ENCODE data around the gene SERPINA6. TPM values are rescaled to one million over a fixed set of nuclear protein-coding genes. Genes with fewer than 3 reads are reported as not detected.
"Not testable (repeated sequence)": the region's sequence is repeated elsewhere in the genome, so short reads cannot be mapped to it uniquely, and the experiment has no call there.

The SERPINA6 gene
- total and polyA plus RNA-seq, 8 donors = 0.19 TPM; not detected in 7

DNA sequence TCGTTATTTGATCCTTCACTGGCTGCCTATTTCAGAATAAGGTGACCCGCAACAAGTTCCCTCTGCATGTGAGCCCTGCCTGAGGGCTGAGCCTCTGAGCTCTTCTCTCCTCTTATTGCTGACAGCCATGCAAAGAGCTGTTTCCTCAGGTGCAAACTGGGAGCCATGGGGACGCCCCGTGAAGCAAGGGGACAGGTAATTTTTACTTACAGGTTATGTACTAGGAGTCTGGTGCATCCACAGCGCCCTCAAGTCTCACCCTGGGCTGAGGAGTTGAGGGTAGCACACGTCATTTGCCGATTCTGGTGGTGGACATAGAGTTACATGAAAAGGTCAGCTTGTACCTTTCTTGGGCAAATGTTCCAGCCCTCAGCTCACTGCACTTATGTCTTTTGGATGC lies 26.1 kb upstream of the SERPINA6 start:
- WGBS, 5 donors = 68 to 90% (median 82%) methylated on average over 7 of the region's 7 CpGs
- H3K27me3 ChIP-seq = peaks cover 0 to 13% (median 0%) of the 10 kb centered on the region in 3 donors
- no peaks in the 10 kb centered on the region for H3K36me3 ChIP-seq
- intact Hi-C loops (cut with DNase I; ENCODE audit: low total_unique reads) = no loop called here
- no peak overlapping the region for H3K27ac ChIP-seq
- DNase-seq = no peak
- H3K4me1 ChIP-seq = no peaks in the 10 kb centered on the region
- no peaks in the 10 kb centered on the region for H3K9me3 ChIP-seq
- TF ChIP-seq, protein P1, sequence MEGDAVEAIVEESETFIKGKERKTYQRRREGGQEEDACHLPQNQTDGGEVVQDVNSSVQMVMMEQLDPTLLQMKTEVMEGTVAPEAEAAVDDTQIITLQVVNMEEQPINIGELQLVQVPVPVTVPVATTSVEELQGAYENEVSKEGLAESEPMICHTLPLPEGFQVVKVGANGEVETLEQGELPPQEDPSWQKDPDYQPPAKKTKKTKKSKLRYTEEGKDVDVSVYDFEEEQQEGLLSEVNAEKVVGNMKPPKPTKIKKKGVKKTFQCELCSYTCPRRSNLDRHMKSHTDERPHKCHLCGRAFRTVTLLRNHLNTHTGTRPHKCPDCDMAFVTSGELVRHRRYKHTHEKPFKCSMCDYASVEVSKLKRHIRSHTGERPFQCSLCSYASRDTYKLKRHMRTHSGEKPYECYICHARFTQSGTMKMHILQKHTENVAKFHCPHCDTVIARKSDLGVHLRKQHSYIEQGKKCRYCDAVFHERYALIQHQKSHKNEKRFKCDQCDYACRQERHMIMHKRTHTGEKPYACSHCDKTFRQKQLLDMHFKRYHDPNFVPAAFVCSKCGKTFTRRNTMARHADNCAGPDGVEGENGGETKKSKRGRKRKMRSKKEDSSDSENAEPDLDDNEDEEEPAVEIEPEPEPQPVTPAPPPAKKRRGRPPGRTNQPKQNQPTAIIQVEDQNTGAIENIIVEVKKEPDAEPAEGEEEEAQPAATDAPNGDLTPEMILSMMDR (IDR thresholded peaks at IDR 0.05) = no peak
- TF ChIP-seq POLR2A (IDR thresholded peaks at IDR 0.05) (no peak), EP300 (IDR thresholded peaks at IDR 0.05) (no peak), POLR2AphosphoS5 (IDR thresholded peaks at IDR 0.05) (no peak)
- no peak overlapping the region for H3K4me3 ChIP-seq

DNA sequence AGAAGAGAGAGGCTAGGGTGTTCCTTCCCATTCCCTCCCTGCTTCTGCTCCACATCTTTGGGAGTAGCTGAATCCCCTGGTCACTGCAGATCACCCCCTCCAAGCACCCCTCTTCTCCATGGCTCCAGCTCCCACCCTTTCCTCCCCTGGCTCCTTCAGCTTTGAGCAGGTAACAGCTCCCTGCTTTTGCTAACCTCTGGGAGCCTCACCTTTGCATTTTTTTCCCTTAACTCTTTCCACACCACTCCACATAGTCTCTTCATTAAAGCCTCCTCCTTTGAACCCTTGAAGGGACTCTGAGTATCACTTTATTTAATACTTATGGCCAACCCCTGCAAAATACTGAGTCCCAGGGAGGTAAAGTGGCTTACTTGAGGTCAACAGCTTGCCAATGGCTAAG lies 25.7 kb upstream of the SERPINA6 start:
- H3K27me3 ChIP-seq = peaks cover 0 to 13% (median 0%) of the 10 kb centered on the region in 3 donors
- DNase-seq = no peak
- H3K9me3 ChIP-seq = no peaks in the 10 kb centered on the region
- H3K4me3 ChIP-seq = no peak overlapping the region
- intact Hi-C loops (cut with DNase I; ENCODE audit: low total_unique reads) = no loop called here
- no peak overlapping the region for H3K27ac ChIP-seq
- H3K36me3 ChIP-seq = no peaks in the 10 kb centered on the region
- no peaks in the 10 kb centered on the region for H3K4me1 ChIP-seq
- TF ChIP-seq, protein P1 (IDR thresholded peaks at IDR 0.05) = no peak

DNA sequence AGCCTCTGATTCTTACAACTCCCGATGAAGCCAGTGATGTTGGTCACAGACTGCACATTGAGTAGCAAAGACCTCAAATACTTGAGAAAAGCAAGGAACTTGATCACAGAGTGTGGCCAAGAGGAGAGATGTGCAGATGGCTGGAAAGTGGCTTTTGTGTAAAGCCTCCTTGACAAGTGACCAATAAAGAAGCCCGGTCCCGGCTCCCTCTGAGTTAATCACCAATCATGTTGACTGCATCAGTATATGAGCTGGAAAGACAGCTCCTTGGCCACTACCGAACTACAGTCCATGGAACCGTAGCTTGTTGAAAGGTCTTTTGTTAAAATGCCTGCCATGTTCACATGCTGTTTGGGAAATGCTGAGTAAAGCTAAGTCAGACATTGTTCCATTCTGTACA lies 23.7 kb upstream of the SERPINA6 start:
- WGBS, 5 donors = 78 to 90% (median 87%) methylated on average over 5 of the region's 5 CpGs
- peaks cover 0 to 14% (median 7%) of the 10 kb centered on the region in 4 donors for H3K4me1 ChIP-seq
- no peak overlapping the region for H3K4me3 ChIP-seq
- no peak overlapping the region for H3K27ac ChIP-seq
- H3K9me3 ChIP-seq = no peaks in the 10 kb centered on the region
- TF ChIP-seq, protein P1 (IDR thresholded peaks at IDR 0.05) = no peak
- TF ChIP-seq POLR2AphosphoS5 (IDR thresholded peaks at IDR 0.05) = no peak
- TF ChIP-seq EP300 (IDR thresholded peaks at IDR 0.05) = no peak
- TF ChIP-seq POLR2A (IDR thresholded peaks at IDR 0.05) = no peak
- H3K27me3 ChIP-seq = peaks cover 0 to 6% (median 0%) of the 10 kb centered on the region in 3 donors
- DNase-seq = no peak
- intact Hi-C loops (cut with DNase I; ENCODE audit: low total_unique reads) = no loop called here
- no peaks in the 10 kb centered on the region for H3K36me3 ChIP-seq

DNA sequence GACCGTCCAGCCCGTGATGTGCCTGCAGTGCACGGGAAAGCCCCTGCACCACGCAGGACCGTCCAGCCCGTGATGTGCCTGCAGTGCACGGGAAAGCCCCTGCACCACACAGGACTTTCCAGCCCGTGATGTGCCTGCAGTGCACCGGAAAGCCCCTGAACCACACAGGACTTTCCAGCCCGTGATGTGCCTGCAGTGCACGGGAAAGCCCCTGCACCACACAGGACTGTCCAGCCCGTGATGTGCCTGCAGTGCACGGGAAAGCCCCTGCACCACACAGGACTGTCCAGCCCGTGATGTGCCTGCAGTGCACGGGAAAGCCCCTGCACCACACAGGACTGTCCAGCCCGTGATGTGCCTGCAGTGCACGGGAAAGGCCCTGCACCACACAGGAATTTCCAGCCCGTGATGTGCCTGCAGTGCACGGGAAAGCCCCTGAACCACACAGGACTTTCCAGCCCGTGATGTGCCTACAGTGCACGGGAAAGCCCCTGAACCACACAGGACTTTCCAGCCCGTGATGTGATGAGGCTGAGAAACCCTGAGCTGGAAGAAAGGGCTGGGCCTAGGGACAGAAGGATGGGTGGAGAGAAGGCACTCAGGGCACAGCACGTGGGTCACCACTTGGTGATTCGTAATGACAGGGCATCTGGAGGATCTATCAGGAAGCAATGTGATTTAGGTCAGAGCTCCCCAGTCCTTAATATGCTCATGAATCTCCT lies 23.1 kb upstream of the SERPINA6 start:
- DNase-seq; intact Hi-C loops (cut with DNase I; ENCODE audit: low total_unique reads); H3K27me3 ChIP-seq; H3K27ac ChIP-seq; H3K9me3 ChIP-seq; H3K36me3 ChIP-seq; H3K4me3 ChIP-seq: not testable (repeated sequence)
- H3K4me1 ChIP-seq = peaks cover 0 to 17% (median 8%) of the 10 kb centered on the region in 4 donors
- WGBS, 5 donors = 60 to 68% (median 68%) methylated on average over 16 to 24 of the region's 24 CpGs

DNA sequence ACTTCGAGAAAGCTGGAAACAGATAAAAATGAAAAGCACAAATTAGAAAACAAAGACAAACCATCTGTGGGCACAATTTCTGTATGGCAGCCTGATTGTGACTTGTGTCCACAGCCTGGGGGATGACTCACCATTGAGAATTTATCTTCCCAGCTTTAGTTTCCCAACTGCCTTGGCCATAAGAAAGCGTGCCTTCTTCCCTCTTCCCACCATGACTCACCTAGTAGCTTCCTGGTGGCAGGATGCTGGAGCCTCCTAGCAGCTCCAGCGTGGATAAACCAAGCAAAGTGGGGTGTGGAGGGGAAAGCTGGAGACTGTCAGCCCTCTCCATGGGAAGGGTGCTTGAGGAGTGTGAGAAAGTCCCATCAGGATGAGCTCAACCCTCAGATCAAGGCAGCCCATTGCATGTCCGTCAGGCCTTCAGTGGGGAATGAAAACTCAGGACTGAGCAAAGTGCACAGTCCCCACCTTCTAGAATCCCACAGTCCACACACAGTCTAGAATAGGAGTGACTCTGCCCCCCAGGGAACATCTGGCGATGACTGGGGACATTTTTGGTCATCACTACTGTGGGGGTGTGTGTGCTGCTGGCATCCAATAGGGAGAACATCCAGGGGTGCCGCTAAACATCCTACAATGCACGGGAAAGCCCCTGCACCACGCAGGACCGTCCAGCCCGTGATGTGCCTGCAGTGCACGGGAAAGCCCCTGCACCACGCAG lies 22.4 kb upstream of the SERPINA6 start:
- no peaks in the 10 kb centered on the region for H3K36me3 ChIP-seq
- H3K9me3 ChIP-seq = no peaks in the 10 kb centered on the region
- peaks cover 0 to 17% (median 8%) of the 10 kb centered on the region in 4 donors for H3K4me1 ChIP-seq
- H3K27me3 ChIP-seq = peaks cover 0 to 6% (median 0%) of the 10 kb centered on the region in 3 donors
- no peak for DNase-seq
- intact Hi-C loops (cut with DNase I; ENCODE audit: low total_unique reads) = no loop called here
- no peak overlapping the region for H3K27ac ChIP-seq
- no peak for TF ChIP-seq POLR2A (IDR thresholded peaks at IDR 0.05)
- TF ChIP-seq POLR2AphosphoS5 (IDR thresholded peaks at IDR 0.05) = peak in 1 of 3 donors; percentile 38
- no peak for TF ChIP-seq EP300 (IDR thresholded peaks at IDR 0.05)
- TF ChIP-seq, protein P1 (IDR thresholded peaks at IDR 0.05) = no peak
- no peak overlapping the region for H3K4me3 ChIP-seq
- WGBS, 5 donors = 65 to 82% (median 79%) methylated on average over 11 to 12 of the region's 12 CpGs

Data from stomach (tissue), 9 donors.